Renal cortical epithelial cell (primary cell): ENCODE results near the gene COL16A1. TPM values are rescaled to one million over a fixed set of nuclear protein-coding genes. Genes with fewer than 3 reads are reported as not detected.

Experiments
- DNase-seq: peaks from one replicate; pipeline ENCODE4 v3.0.0-alpha.2; 2011; ENCODE audit warnings: low read depth
- total RNA-seq: library from RNA; depleted of rRNA; stranded (reverse); fragments of >200 nt; gene quantifications from 2 replicates; pipeline ENCODE4 v1.2.3, GENCODE V29; 2014

Gene COL16A1
- total RNA-seq, 1 donor from 2014 or later = 14.5 TPM

- DNase-seq = peak; percentile 82
These were observed 78.1 kb downstream of the COL16A1 start for GRCh38 chr1:31625561-31626222.

GRCh38 chr1:31624731-31625514 lies 78.9 kb downstream of the COL16A1 start:
- no peak for DNase-seq

- no peak for DNase-seq
These were observed 79.5 kb downstream of the COL16A1 start for GRCh38 chr1:31624309-31624708.

GRCh38 chr1:31623365-31623764 lies 80.5 kb downstream of the COL16A1 start:
- no peak for DNase-seq

- no peak for DNase-seq
These were observed 81.7 kb downstream of the COL16A1 start for GRCh38 chr1:31621847-31622730.

- no peak for DNase-seq
These were observed 82.4 kb downstream of the COL16A1 start for GRCh38 chr1:31621498-31621820.

- DNase-seq = no peak
These were observed 83.0 kb downstream of the COL16A1 start for GRCh38 chr1:31620631-31621497.

GRCh38 chr1:31618916-31619846 lies 84.6 kb downstream of the COL16A1 start:
- no peak for DNase-seq

- no peak for DNase-seq
These were observed 85.7 kb downstream of the COL16A1 start for GRCh38 chr1:31617916-31618746.

GRCh38 chr1:31617218-31617915 lies 86.5 kb downstream of the COL16A1 start, which contains the start of gene HCRTR1:
Gene HCRTR1, plus strand, starts transcription at chr1:31617689. Its CDS starts 1,504 bp downstream, at chr1:31619193.
- no peak for DNase-seq

- DNase-seq = no peak
These were observed 87.9 kb downstream of the COL16A1 start for GRCh38 chr1:31615939-31616338.

GRCh38 chr1:31615414-31615813 lies 88.4 kb downstream of the COL16A1 start:
- DNase-seq = no peak

GRCh38 chr1:31614414-31615005 lies 89.3 kb downstream of the COL16A1 start:
- DNase-seq = no peak

- DNase-seq = no peak
These were observed 94.2 kb downstream of the COL16A1 start for GRCh38 chr1:31609514-31610118.

- no peak for DNase-seq
These were observed 96.5 kb downstream of the COL16A1 start for GRCh38 chr1:31607360-31607759.

GRCh38 chr1:31605908-31606427 lies 97.8 kb downstream of the COL16A1 start:
- no peak for DNase-seq
